Measurements from ENCODE around the gene ASB7. TPM values are rescaled to one million over a fixed set of nuclear protein-coding genes. Genes with fewer than 3 reads are reported as not detected.

ASB7 gene
- total and polyA plus RNA-seq, 2 experiments from 2014 or later: 10.3 to 17.5 TPM

DNA sequence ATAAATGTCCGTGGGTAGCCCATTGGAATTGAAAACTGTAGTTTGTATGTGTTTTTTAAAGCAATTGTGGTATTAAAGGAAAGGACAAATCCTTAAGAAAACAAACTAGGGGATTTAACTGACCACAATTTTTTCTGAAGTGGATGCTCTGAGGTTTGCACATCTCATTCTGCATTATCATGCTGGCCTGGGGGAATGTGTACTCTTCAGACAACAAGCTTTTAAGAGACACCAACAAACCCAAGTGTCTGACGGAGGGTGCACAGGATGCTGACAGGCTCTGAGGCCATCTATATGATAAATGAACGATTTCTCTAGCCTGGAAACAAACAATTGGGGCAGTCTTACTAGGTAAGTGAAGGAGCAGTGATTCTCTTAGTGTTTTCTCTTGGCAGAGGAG lies 9.5 kb upstream of the ASB7 start:
- no peak overlapping the region for H2AFZ ChIP-seq
- no peak overlapping the region for H3K4me2 ChIP-seq
- WGBS (ENCODE audit: low lambda C conversion rate, missing lambda C conversion rate): 77% methylated on average over 3 of the region's 3 CpGs
- no peaks in the 10 kb centered on the region for H3K9me2 ChIP-seq (replicated peaks; ENCODE audit: insufficient read depth)
- H3K4me3 ChIP-seq: no peak overlapping the region
- peaks cover 14% of the 10 kb centered on the region for H3K9me3 ChIP-seq (ENCODE audit: low read depth)
- peaks cover 80% of the 10 kb centered on the region for H3K79me2 ChIP-seq
- TF ChIP-seq EZH2 (IDR thresholded peaks at IDR 0.05; ENCODE audit: borderline replicate concordance) (no peak), EZH2phosphoT487 (IDR thresholded peaks at IDR 0.05; ENCODE audit: low read depth, severe bottlenecking, unreplicated experiment) (no peak)
- TF ChIP-seq, protein P1, sequence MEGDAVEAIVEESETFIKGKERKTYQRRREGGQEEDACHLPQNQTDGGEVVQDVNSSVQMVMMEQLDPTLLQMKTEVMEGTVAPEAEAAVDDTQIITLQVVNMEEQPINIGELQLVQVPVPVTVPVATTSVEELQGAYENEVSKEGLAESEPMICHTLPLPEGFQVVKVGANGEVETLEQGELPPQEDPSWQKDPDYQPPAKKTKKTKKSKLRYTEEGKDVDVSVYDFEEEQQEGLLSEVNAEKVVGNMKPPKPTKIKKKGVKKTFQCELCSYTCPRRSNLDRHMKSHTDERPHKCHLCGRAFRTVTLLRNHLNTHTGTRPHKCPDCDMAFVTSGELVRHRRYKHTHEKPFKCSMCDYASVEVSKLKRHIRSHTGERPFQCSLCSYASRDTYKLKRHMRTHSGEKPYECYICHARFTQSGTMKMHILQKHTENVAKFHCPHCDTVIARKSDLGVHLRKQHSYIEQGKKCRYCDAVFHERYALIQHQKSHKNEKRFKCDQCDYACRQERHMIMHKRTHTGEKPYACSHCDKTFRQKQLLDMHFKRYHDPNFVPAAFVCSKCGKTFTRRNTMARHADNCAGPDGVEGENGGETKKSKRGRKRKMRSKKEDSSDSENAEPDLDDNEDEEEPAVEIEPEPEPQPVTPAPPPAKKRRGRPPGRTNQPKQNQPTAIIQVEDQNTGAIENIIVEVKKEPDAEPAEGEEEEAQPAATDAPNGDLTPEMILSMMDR (IDR thresholded peaks at IDR 0.05; ENCODE audit: poor library complexity): no peak
- H3K4me1 ChIP-seq (ENCODE audit: insufficient read depth): no peaks in the 10 kb centered on the region
- H4K20me1 ChIP-seq (ENCODE audit: insufficient read depth, poor library complexity, severe bottlenecking): no peaks in the 10 kb centered on the region
- no peak for DNase-seq (ENCODE audit: low spot score)
- H3K27ac ChIP-seq: no peak overlapping the region
- H3K27me3 ChIP-seq: no peaks in the 10 kb centered on the region
- no peaks in the 10 kb centered on the region for H3K36me3 ChIP-seq (replicated peaks; ENCODE audit: insufficient read depth, low read depth)

DNA sequence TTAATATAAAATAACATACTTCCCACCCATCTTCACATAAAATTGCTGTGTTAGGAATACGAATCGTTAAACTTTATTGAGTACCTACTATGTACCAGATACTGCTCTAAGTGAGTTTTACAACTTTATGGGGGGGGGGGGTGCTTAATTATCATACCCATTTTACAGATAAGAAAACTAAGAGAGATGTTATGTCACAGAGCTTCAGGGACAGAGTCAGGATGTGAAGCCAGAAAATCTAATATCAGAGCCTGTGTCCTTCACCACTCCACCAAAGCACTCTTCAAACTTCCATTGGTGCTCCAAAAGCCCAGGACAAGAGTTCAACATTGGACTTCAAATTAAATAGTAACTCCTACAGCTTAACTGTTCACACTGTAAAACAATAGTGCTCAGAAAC lies 9.0 kb upstream of the ASB7 start:
- TF ChIP-seq, protein P1 (IDR thresholded peaks at IDR 0.05; ENCODE audit: poor library complexity): no peak
- TF ChIP-seq EZH2phosphoT487 (IDR thresholded peaks at IDR 0.05; ENCODE audit: low read depth, severe bottlenecking, unreplicated experiment) (no peak), EZH2 (IDR thresholded peaks at IDR 0.05; ENCODE audit: borderline replicate concordance) (no peak)
- no peak overlapping the region for H3K4me3 ChIP-seq
- H3K27me3 ChIP-seq: no peaks in the 10 kb centered on the region
- no peaks in the 10 kb centered on the region for H3K9me2 ChIP-seq (replicated peaks; ENCODE audit: insufficient read depth)
- H4K20me1 ChIP-seq (ENCODE audit: insufficient read depth, poor library complexity, severe bottlenecking): no peaks in the 10 kb centered on the region
- WGBS (ENCODE audit: low lambda C conversion rate, missing lambda C conversion rate): 100% methylated on average over 2 of the region's 2 CpGs
- H3K4me2 ChIP-seq: no peak overlapping the region
- no peak overlapping the region for H3K27ac ChIP-seq
- H3K36me3 ChIP-seq (replicated peaks; ENCODE audit: insufficient read depth, low read depth): no peaks in the 10 kb centered on the region
- DNase-seq (ENCODE audit: low spot score): no peak
- peaks cover 82% of the 10 kb centered on the region for H3K79me2 ChIP-seq
- peaks cover 9% of the 10 kb centered on the region for H3K9me3 ChIP-seq (ENCODE audit: low read depth)
- H3K4me1 ChIP-seq (ENCODE audit: insufficient read depth): no peaks in the 10 kb centered on the region
- H2AFZ ChIP-seq: no peak overlapping the region

DNA sequence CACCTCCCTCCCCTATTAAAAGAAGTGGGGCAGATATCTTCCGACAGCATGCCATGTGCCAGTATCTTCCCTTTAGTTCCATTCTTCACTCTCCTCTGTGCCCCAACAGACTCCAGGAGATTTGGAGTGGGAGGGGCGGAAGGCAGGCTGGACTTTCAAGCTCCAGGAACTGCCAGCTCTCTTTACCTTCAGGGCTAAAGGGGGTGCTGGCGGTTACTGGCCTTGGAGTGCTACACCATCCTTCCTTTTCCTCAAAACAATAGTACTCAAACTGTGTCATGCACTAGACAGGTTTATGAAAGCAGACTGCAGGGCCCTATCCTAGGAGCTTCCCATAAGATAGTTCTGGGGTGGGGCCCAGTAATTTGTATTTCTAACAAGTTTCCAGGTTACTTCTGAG lies 6.4 kb upstream of the ASB7 start:
- no peak for DNase-seq (ENCODE audit: low spot score)
- H3K27ac ChIP-seq: no peak overlapping the region
- TF ChIP-seq EZH2phosphoT487 (IDR thresholded peaks at IDR 0.05; ENCODE audit: low read depth, severe bottlenecking, unreplicated experiment) (no peak), EZH2 (IDR thresholded peaks at IDR 0.05; ENCODE audit: borderline replicate concordance) (no peak)
- TF ChIP-seq, protein P1 (IDR thresholded peaks at IDR 0.05; ENCODE audit: poor library complexity): no peak
- H3K9me3 ChIP-seq (ENCODE audit: low read depth): no peaks in the 10 kb centered on the region
- no peaks in the 10 kb centered on the region for H4K20me1 ChIP-seq (ENCODE audit: insufficient read depth, poor library complexity, severe bottlenecking)
- H2AFZ ChIP-seq: no peak overlapping the region
- peaks cover 94% of the 10 kb centered on the region for H3K79me2 ChIP-seq
- no peaks in the 10 kb centered on the region for H3K27me3 ChIP-seq
- no peaks in the 10 kb centered on the region for H3K36me3 ChIP-seq (replicated peaks; ENCODE audit: insufficient read depth, low read depth)
- no peak overlapping the region for H3K4me2 ChIP-seq
- 92% methylated on average over 3 of the region's 3 CpGs for WGBS (ENCODE audit: low lambda C conversion rate, missing lambda C conversion rate)
- peaks cover 6% of the 10 kb centered on the region for H3K4me1 ChIP-seq (ENCODE audit: insufficient read depth)
- H3K9me2 ChIP-seq (replicated peaks; ENCODE audit: insufficient read depth): no peaks in the 10 kb centered on the region
- H3K4me3 ChIP-seq: no peak overlapping the region

DNA sequence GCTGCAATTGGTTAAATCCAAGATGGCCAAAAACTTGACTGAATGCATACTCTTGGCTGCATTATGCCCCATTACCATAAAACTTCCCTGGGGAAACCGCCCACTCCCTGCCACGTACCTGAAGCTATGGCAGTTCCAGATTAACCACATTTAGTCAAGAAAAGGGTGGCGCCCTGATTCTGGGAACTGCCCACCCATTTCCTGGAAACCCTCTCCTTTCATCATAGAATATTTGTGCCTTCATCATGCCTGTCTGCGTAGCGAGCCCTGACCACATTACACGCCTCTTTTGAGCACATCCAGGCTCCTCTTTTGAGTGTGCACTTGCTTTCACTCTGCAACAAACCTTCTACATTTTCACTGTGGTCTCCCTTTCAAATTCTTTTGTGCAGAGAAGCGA lies 5.6 kb upstream of the ASB7 start:
- Histone ChIP-seq H3K9me3 (ENCODE audit: low read depth) (no peaks in the 10 kb centered on the region), H3K4me1 (ENCODE audit: insufficient read depth) (peaks cover 7% of the 10 kb centered on the region), H2AFZ (no peak overlapping the region), H3K27me3 (no peaks in the 10 kb centered on the region), H3K36me3 (replicated peaks; ENCODE audit: insufficient read depth, low read depth) (no peaks in the 10 kb centered on the region), H3K27ac (no peak overlapping the region), H4K20me1 (ENCODE audit: insufficient read depth, poor library complexity, severe bottlenecking) (no peaks in the 10 kb centered on the region), H3K4me2 (no peak overlapping the region), H3K4me3 (no peak overlapping the region), H3K79me2 (peaks cover 94% of the 10 kb centered on the region), H3K9me2 (replicated peaks; ENCODE audit: insufficient read depth) (no peaks in the 10 kb centered on the region)
- 95% methylated on average over 7 of the region's 7 CpGs for WGBS (ENCODE audit: low lambda C conversion rate, missing lambda C conversion rate)
- TF ChIP-seq EZH2 (IDR thresholded peaks at IDR 0.05; ENCODE audit: borderline replicate concordance) (no peak), EZH2phosphoT487 (IDR thresholded peaks at IDR 0.05; ENCODE audit: low read depth, severe bottlenecking, unreplicated experiment) (no peak)
- TF ChIP-seq, protein P1 (IDR thresholded peaks at IDR 0.05; ENCODE audit: poor library complexity): no peak
- DNase-seq (ENCODE audit: low spot score): no peak

Measured in hepatocyte (in vitro differentiated cells).